Measurements from ENCODE around the gene CRYBG1. TPM values are rescaled to one million over a fixed set of nuclear protein-coding genes. Genes with fewer than 3 reads are reported as not detected.

Gene CRYBG1
- total RNA-seq, 1 experiment from 2014 or later, result 5.7 TPM

DNA sequence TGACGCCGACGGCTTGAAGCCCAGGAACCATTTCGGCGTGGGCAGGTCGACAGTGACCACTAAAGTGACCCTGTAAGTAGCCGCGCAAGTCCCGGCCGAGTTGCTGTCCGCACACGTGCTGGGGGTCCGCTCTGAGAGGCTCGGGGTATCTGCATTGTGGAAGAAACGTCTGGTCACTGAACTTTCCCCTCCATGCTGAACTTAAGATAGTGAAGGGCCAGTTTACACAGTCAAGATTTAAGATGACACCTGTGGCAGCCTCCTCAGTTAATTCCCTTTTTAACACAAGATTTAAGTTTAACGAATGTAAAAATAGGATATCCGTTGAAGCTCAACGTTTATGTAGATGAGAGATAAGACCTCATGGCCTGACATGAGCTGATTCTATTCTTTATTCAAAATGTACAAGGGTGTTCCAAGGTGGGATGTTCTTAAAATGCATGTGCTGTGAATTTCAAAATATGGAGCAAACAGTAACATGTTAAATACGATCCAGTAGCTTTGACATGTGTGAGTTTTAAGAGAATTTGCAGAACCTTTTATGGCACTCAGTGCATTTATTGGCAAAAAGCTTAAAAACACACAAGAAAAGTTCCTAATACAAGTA is 152.6 kb downstream of the CRYBG1 start:
- H3K27me3 ChIP-seq (ENCODE audit: insufficient read depth, low read length), result peaks cover 25% of the 10 kb centered on the region; the same call in 1 of the 2 replicates
- no peak overlapping the region for H2BK5ac ChIP-seq (ENCODE audit: insufficient read length, low read length)

More for the DNA sequence above, 152.6 kb downstream of the CRYBG1 start:
- H2AK5ac ChIP-seq (ENCODE audit: insufficient read length, low read length), result no peak overlapping the region
- no peak overlapping the region for H2BK12ac ChIP-seq (ENCODE audit: insufficient read length, low read depth, low read length)
- no peak overlapping the region for H3K56ac ChIP-seq (ENCODE audit: insufficient read length, low read depth, low read length)
- H3K4me1 ChIP-seq (ENCODE audit: insufficient read depth, low read length), result no peaks in the 10 kb centered on the region
- Mint-ChIP-seq H3K9me3 (peaks cover 0 to 4% of the 10 kb centered on the region in 2 experiments; a peak in 1 of 5 replicates), H3K4me3 (peak overlapping the region; percentile 79 to 93), H3K36me3 (ENCODE audit: insufficient read depth in 1 of 3, low read depth in 3 of 3) (peaks cover 0 to 2% (median 0%) of the 10 kb centered on the region in 3 experiments; a peak in 1 of 7 replicates), H3K27me3 (ENCODE audit: low read depth) (peaks cover 73% of the 10 kb centered on the region), H3K4me1 (peaks cover 30 to 34% of the 10 kb centered on the region in 2 experiments), H3K27ac (no peak overlapping the region)
- H3K27ac ChIP-seq (ENCODE audit: insufficient read length, low read depth, low read length), result no peak overlapping the region
- H2AFZ ChIP-seq (ENCODE audit: low read length), result no peak overlapping the region
- H3K9me3 ChIP-seq (ENCODE audit: control insufficient read depth, low read depth, low read length), result no peaks in the 10 kb centered on the region
- H4K91ac ChIP-seq (ENCODE audit: insufficient read length, low read depth, low read length), result no peak overlapping the region
- no peak overlapping the region for H2BK20ac ChIP-seq (ENCODE audit: low read depth, low read length, poor library complexity, severe bottlenecking)
- DNase-seq, result no peak
- H3K23ac ChIP-seq (ENCODE audit: insufficient read length, low read depth, low read length), result no peak overlapping the region
- H3K14ac ChIP-seq (ENCODE audit: insufficient read depth, low read length), result no peak overlapping the region; the same call in 1 of the 2 replicates
- H4K8ac ChIP-seq (replicated peaks; ENCODE audit: insufficient read length, low read depth, low read length), result no peak overlapping the region
- no CpG with 5 or more reads among the region's 19 CpGs for WGBS (ENCODE audit: extremely low coverage, insufficient read length, low lambda C conversion rate)
- no peak overlapping the region for H2BK120ac ChIP-seq (ENCODE audit: low read depth, low read length, poor library complexity, severe bottlenecking)
- no peaks in the 10 kb centered on the region for H3K79me1 ChIP-seq (ENCODE audit: insufficient read depth, low read depth, low read length, poor library complexity, severe bottlenecking)
- TF ChIP-seq, protein P1, sequence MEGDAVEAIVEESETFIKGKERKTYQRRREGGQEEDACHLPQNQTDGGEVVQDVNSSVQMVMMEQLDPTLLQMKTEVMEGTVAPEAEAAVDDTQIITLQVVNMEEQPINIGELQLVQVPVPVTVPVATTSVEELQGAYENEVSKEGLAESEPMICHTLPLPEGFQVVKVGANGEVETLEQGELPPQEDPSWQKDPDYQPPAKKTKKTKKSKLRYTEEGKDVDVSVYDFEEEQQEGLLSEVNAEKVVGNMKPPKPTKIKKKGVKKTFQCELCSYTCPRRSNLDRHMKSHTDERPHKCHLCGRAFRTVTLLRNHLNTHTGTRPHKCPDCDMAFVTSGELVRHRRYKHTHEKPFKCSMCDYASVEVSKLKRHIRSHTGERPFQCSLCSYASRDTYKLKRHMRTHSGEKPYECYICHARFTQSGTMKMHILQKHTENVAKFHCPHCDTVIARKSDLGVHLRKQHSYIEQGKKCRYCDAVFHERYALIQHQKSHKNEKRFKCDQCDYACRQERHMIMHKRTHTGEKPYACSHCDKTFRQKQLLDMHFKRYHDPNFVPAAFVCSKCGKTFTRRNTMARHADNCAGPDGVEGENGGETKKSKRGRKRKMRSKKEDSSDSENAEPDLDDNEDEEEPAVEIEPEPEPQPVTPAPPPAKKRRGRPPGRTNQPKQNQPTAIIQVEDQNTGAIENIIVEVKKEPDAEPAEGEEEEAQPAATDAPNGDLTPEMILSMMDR (conservative IDR thresholded peaks at IDR 0.05), result no peak
- no peak overlapping the region for H4K5ac ChIP-seq (ENCODE audit: insufficient read length, low read depth, low read length)
- H3K23me2 ChIP-seq (ENCODE audit: insufficient read length, low read depth, low read length, poor library complexity, severe bottlenecking), result peaks cover 30% of the 10 kb centered on the region
- H3K4me2 ChIP-seq (ENCODE audit: insufficient read depth, insufficient read length, low read length), result peak overlapping the region; percentile 56
- no peak overlapping the region for H3K9ac ChIP-seq (ENCODE audit: extremely low read depth, insufficient read length, low read length)
- H4K20me1 ChIP-seq (ENCODE audit: control insufficient read depth, insufficient read depth, insufficient read length), result no peaks in the 10 kb centered on the region
- H3K4ac ChIP-seq (ENCODE audit: low read depth, low read length), result no peak overlapping the region
- no peak overlapping the region for H3K18ac ChIP-seq (ENCODE audit: insufficient read length, low read depth, low read length)
- no peak overlapping the region for H3T11ph ChIP-seq (ENCODE audit: low read length)
- H2BK15ac ChIP-seq (ENCODE audit: low read depth, low read length), result no peak overlapping the region
- H3K79me2 ChIP-seq (ENCODE audit: insufficient read depth, low read length), result no peaks in the 10 kb centered on the region
